H9 (cell line): ENCODE measurements around the gene ARPIN. TPM values are rescaled to one million over a fixed set of nuclear protein-coding genes. Genes with fewer than 3 reads are reported as not detected.

ENCODE experiments used
- DNase-seq: peaks from one replicate; pipeline ENCODE4 v3.0.0-alpha.2; 2017
- H2AFZ ChIP-seq: one replicate; pipeline ENCODE4 v1.6.1; 2013; ENCODE audit warnings: mild to moderate bottlenecking, low read length, control low read depth, moderate library complexity
- H2AK5ac ChIP-seq: 2 replicates; pipeline ENCODE4 v1.6.1; 2013; ENCODE audit warnings: low read length, control low read depth, mixed read lengths; ENCODE audit not compliant: insufficient read length
- H2BK120ac ChIP-seq: one replicate; pipeline ENCODE4 v1.6.1; 2013; ENCODE audit warnings: low read depth, mild to moderate bottlenecking, low read length, control low read depth, inconsistent platforms; ENCODE audit not compliant: poor library complexity, severe bottlenecking
- H2BK12ac ChIP-seq: 2 replicates; pipeline ENCODE4 v1.6.1; 2013; ENCODE audit warnings: low read length, control low read depth, mixed read lengths, low read depth; ENCODE audit not compliant: insufficient read length
- H2BK15ac ChIP-seq: 2 replicates; pipeline ENCODE4 v1.6.1; 2013; ENCODE audit warnings: low read depth, low read length, control low read depth
- H2BK20ac ChIP-seq: one replicate; pipeline ENCODE4 v1.6.1; 2013; ENCODE audit warnings: low read depth, mild to moderate bottlenecking, low read length, control low read depth, inconsistent platforms; ENCODE audit not compliant: poor library complexity, severe bottlenecking
- H2BK5ac ChIP-seq: 2 replicates; pipeline ENCODE4 v1.6.1; 2013; ENCODE audit warnings: low read length, control low read depth, mixed read lengths; ENCODE audit not compliant: insufficient read length
- H3K14ac ChIP-seq: 2 replicates; pipeline ENCODE4 v1.6.1; 2013; ENCODE audit warnings: low read length, control low read depth; ENCODE audit not compliant: insufficient read depth
- H3K18ac ChIP-seq: 2 replicates; pipeline ENCODE4 v1.6.1; 2013; ENCODE audit warnings: low read depth, mild to moderate bottlenecking, mixed read lengths, low read length, control low read depth; ENCODE audit not compliant: insufficient read length
- H3K23ac ChIP-seq: 2 replicates; pipeline ENCODE4 v1.6.1; 2013; ENCODE audit warnings: low read length, control low read depth, mixed read lengths, low read depth; ENCODE audit not compliant: insufficient read length
- H3K23me2 ChIP-seq: 2 replicates; pipeline ENCODE4 v1.6.1; 2013; ENCODE audit warnings: low read depth, mild to moderate bottlenecking, mixed read lengths, low read length, control low read depth; ENCODE audit not compliant: insufficient read length, poor library complexity, severe bottlenecking
- H3K27ac ChIP-seq: 2 replicates; pipeline ENCODE4 v1.5.1; 2013; ENCODE audit warnings: low read length, control low read depth, mixed read lengths, low read depth; ENCODE audit not compliant: insufficient read length
- H3K27me3 ChIP-seq: 2 replicates; pipeline ENCODE4 v1.6.1; 2013; ENCODE audit warnings: low read length, control low read depth, inconsistent platforms; ENCODE audit not compliant: insufficient read depth
- H3K4ac ChIP-seq: 2 replicates; pipeline ENCODE4 v1.6.1; 2013; ENCODE audit warnings: low read depth, mild to moderate bottlenecking, control low read depth, inconsistent platforms, low read length, moderate library complexity
- H3K4me1 ChIP-seq: 2 replicates; pipeline ENCODE4 v1.6.1; 2013; ENCODE audit warnings: low read length, control low read depth, inconsistent platforms; ENCODE audit not compliant: insufficient read depth
- H3K4me2 ChIP-seq: 2 replicates; pipeline ENCODE4 v1.6.1; 2013; ENCODE audit warnings: low read length, control low read depth, mixed read lengths; ENCODE audit not compliant: insufficient read length, insufficient read depth
- H3K56ac ChIP-seq: 2 replicates; pipeline ENCODE4 v1.6.1; 2013; ENCODE audit warnings: low read depth, mild to moderate bottlenecking, mixed read lengths, low read length, control low read depth; ENCODE audit not compliant: insufficient read length
- H3K79me1 ChIP-seq: 2 replicates; pipeline ENCODE4 v1.6.1; 2013; ENCODE audit warnings: low read depth, mild to moderate bottlenecking, moderate library complexity, low read length, control low read depth, inconsistent platforms; ENCODE audit not compliant: insufficient read depth, poor library complexity, severe bottlenecking
- H3K79me2 ChIP-seq: 2 replicates; pipeline ENCODE4 v1.6.1; 2013; ENCODE audit warnings: low read length, control low read depth, inconsistent platforms; ENCODE audit not compliant: insufficient read depth
- H3K9ac ChIP-seq: 2 replicates; pipeline ENCODE4 v1.6.1; 2013; ENCODE audit warnings: low read length, control low read depth, mixed read lengths; ENCODE audit not compliant: insufficient read length; ENCODE audit errors: extremely low read depth
- H3K9me3 ChIP-seq: one replicate; pipeline ENCODE4 v1.6.1; 2013; ENCODE audit warnings: low read depth, low read length, inconsistent platforms; ENCODE audit not compliant: control insufficient read depth
- H3T11ph ChIP-seq: one replicate; pipeline ENCODE4 v1.6.1; 2013; ENCODE audit warnings: mild to moderate bottlenecking, low read length, control low read depth, inconsistent platforms
- H4K20me1 ChIP-seq: one replicate; pipeline ENCODE4 v1.6.1; 2013; ENCODE audit not compliant: control insufficient read depth, insufficient read length, insufficient read depth
- H4K5ac ChIP-seq: 2 replicates; pipeline ENCODE4 v1.6.1; 2013; ENCODE audit warnings: low read depth, mild to moderate bottlenecking, mixed read lengths, low read length, control low read depth; ENCODE audit not compliant: insufficient read length
- H4K8ac ChIP-seq: replicated peaks from 2 replicates; pipeline ENCODE4 v1.6.1; 2013; ENCODE audit warnings: low read length, control low read depth, mixed read lengths, low read depth; ENCODE audit not compliant: insufficient read length
- H4K91ac ChIP-seq: 2 replicates; pipeline ENCODE4 v1.6.1; 2013; ENCODE audit warnings: low read depth, mild to moderate bottlenecking, moderate library complexity, mixed read lengths, low read length, control low read depth; ENCODE audit not compliant: insufficient read length
- H3K27ac Mint-ChIP-seq, 3 experiments: 2 replicates in 2 of 3; 3 replicates in 1 of 3; pipeline ENCODE4 v1.8.0; 2020 to 2021; ENCODE audit warnings: mixed read lengths in 3 of 3, mild to moderate bottlenecking in 1 of 3, moderate library complexity in 1 of 3
- H3K27me3 Mint-ChIP-seq: 2 replicates; pipeline ENCODE4 v1.8.0; 2021; ENCODE audit warnings: low read depth, mild to moderate bottlenecking, moderate library complexity, mixed read lengths
- H3K36me3 Mint-ChIP-seq, 3 experiments: 2 replicates in 2 of 3; 3 replicates in 1 of 3; pipeline ENCODE4 v1.8.0; 2020 to 2021; ENCODE audit warnings: low read depth in 3 of 3, mixed read lengths in 3 of 3; ENCODE audit not compliant: insufficient read depth in 1 of 3
- H3K4me1 Mint-ChIP-seq, 2 experiments: 2 replicates each; pipeline ENCODE4 v1.8.0; 2020; ENCODE audit warnings: mixed read lengths in 2 of 2
- H3K4me3 Mint-ChIP-seq, 2 experiments: 2 replicates in 1 of 2; 3 replicates in 1 of 2; pipeline ENCODE4 v1.8.0; 2020 to 2021; ENCODE audit warnings: mild to moderate bottlenecking in 2 of 2, mixed read lengths in 2 of 2, moderate library complexity in 1 of 2
- H3K9me3 Mint-ChIP-seq, 2 experiments: 2 replicates in 1 of 2; 3 replicates in 1 of 2; pipeline ENCODE4 v1.8.0; 2020; ENCODE audit warnings: mild to moderate bottlenecking in 2 of 2, mixed read lengths in 2 of 2, moderate library complexity in 1 of 2
- CTCF ChIP-seq: fragments of 200-600 bp; sonication (generic); conservative IDR thresholded peaks from 3 replicates; pipeline ENCODE4 v1.8.0; 2021; ENCODE audit warnings: antibody characterized with exemption, mild to moderate bottlenecking
- WGBS: extraction: QIAGEN DNeasy Blood & Tissue Kit; methylation state at CpG from one replicate; pipeline ENCODE4 v1.1.7; 2013; ENCODE audit warnings: missing lambda C conversion rate, low lambda C conversion rate, mixed read lengths; ENCODE audit not compliant: insufficient read length; ENCODE audit errors: extremely low coverage; 5-methylcytosine and 5-hydroxymethylcytosine counted together
- total RNA-seq: library from RNA; stranded (reverse); gene quantifications from 2 replicates; pipeline ENCODE4 v1.2.1, GENCODE V29; 2021

The ARPIN gene
- total RNA-seq, 1 experiment from 2014 or later: 6.4 TPM

GRCh38 chr15:89910891-89911626 lies 1.7 kb downstream of the ARPIN start:
- Histone ChIP-seq H3K9ac (no peak overlapping the region), H3K9me3 (no peaks in the 10 kb centered on the region), H3K4me2 (no peak overlapping the region), H2BK5ac (no peak overlapping the region), H4K20me1 (no peaks in the 10 kb centered on the region), H4K91ac (no peak overlapping the region), H3K79me1 (no peaks in the 10 kb centered on the region), H2BK15ac (no peak overlapping the region), H3K18ac (no peak overlapping the region), H2BK20ac (no peak overlapping the region), H3K14ac (no peak overlapping the region), H2AFZ (no peak overlapping the region), H3K23ac (no peak overlapping the region), H4K8ac (no peak overlapping the region), H3K27me3 (peaks cover 2% of the 10 kb centered on the region; the same call in 1 of the 2 replicates), H3K4ac (no peak overlapping the region), H3K4me1 (no peaks in the 10 kb centered on the region), H3K79me2 (no peaks in the 10 kb centered on the region), H3K56ac (no peak overlapping the region), H3K23me2 (peaks cover 7% of the 10 kb centered on the region), H3T11ph (no peak overlapping the region), H4K5ac (no peak overlapping the region), H2BK120ac (no peak overlapping the region), H2BK12ac (no peak overlapping the region), H2AK5ac (no peak overlapping the region), H3K27ac (no peak overlapping the region)
- no peak for DNase-seq
- Mint-ChIP-seq H3K27ac (no peak overlapping the region), H3K4me3 (no peak overlapping the region; a peak in 1 of 5 replicates), H3K9me3 (no peaks in the 10 kb centered on the region), H3K27me3 (peaks cover 11% of the 10 kb centered on the region), H3K36me3 (no peaks in the 10 kb centered on the region), H3K4me1 (peaks cover 11 to 19% of the 10 kb centered on the region in 2 experiments)
- WGBS: no CpG with 5 or more reads among the region's 6 CpGs
- TF ChIP-seq CTCF: no peak
